Measurements from ENCODE around the gene KCNMA1.

The KCNMA1 gene

GRCh38 chr10:76899490-76899889 lies 738.1 kb downstream of the KCNMA1 start:
- no peak for DNase-seq

- DNase-seq = no peak
Observed at GRCh38 chr10:76892766-76893479, 744.7 kb downstream of the KCNMA1 start.

GRCh38 chr10:76887223-76888010 lies 750.2 kb downstream of the KCNMA1 start:
- no peak for DNase-seq

GRCh38 chr10:76885816-76886215 lies 751.8 kb downstream of the KCNMA1 start:
- no peak for DNase-seq

- no peak for DNase-seq
Observed at GRCh38 chr10:76884673-76885275, 752.8 kb downstream of the KCNMA1 start.

GRCh38 chr10:76883596-76883995 lies 754.0 kb downstream of the KCNMA1 start:
- no peak for DNase-seq

- DNase-seq = no peak
Observed at GRCh38 chr10:76882796-76883195, 754.8 kb downstream of the KCNMA1 start.

- DNase-seq = no peak
Observed at GRCh38 chr10:76882245-76882644, 755.4 kb downstream of the KCNMA1 start.

GRCh38 chr10:76881477-76882220 lies 756.0 kb downstream of the KCNMA1 start:
- DNase-seq = no peak

- no peak for DNase-seq
Observed at GRCh38 chr10:76880931-76881330, 756.7 kb downstream of the KCNMA1 start.

GRCh38 chr10:76879116-76879913 lies 758.3 kb downstream of the KCNMA1 start:
- DNase-seq = no peak

- DNase-seq = no peak
Observed at GRCh38 chr10:76878514-76878913, 759.1 kb downstream of the KCNMA1 start.

- no peak for DNase-seq
Observed at GRCh38 chr10:76874896-76875295, 762.7 kb downstream of the KCNMA1 start.

GRCh38 chr10:76874176-76874575 lies 763.4 kb downstream of the KCNMA1 start:
- no peak for DNase-seq

GRCh38 chr10:76871697-76872295 lies 765.8 kb downstream of the KCNMA1 start:
- DNase-seq = no peak

GRCh38 chr10:76869931-76870330 lies 767.7 kb downstream of the KCNMA1 start:
- no peak for DNase-seq

GRCh38 chr10:76868098-76868977 lies 769.3 kb downstream of the KCNMA1 start:
- DNase-seq = no peak

GRCh38 chr10:76866841-76867586 lies 770.6 kb downstream of the KCNMA1 start:
- no peak for DNase-seq

- no peak for DNase-seq
Observed at GRCh38 chr10:76864922-76865321, 772.7 kb downstream of the KCNMA1 start.

- no peak for DNase-seq
Observed at GRCh38 chr10:76858721-76859120, 778.9 kb downstream of the KCNMA1 start.

All from stimulated activated CD4-positive, alpha-beta T cell treated with anti-CD3 and anti-CD28 coated beads, Interleukin-2, amount 100 ng/mL, for 24 hours (primary cell).